Endothelial cell (in vitro differentiated cells): ENCODE results near the gene NRXN3. TPM values are rescaled to one million over a fixed set of nuclear protein-coding genes. Genes with fewer than 3 reads are reported as not detected.

Source experiments
- DNase-seq: peaks from one replicate; pipeline ENCODE4 v3.0.0; 2021; ENCODE audit warnings: low spot score
- H3K27ac Mint-ChIP-seq: one replicate; pipeline ENCODE4 v1.8.0; 2021; ENCODE audit warnings: mixed read lengths, inconsistent platforms; ENCODE audit not compliant: unreplicated experiment
- H3K27me3 Mint-ChIP-seq: one replicate; pipeline ENCODE4 v1.8.0; 2021; ENCODE audit warnings: mild to moderate bottlenecking, moderate library complexity, mixed read lengths, inconsistent platforms; ENCODE audit not compliant: unreplicated experiment
- H3K36me3 Mint-ChIP-seq: one replicate; pipeline ENCODE4 v1.8.0; 2021; ENCODE audit warnings: mild to moderate bottlenecking, low read depth, mixed read lengths, inconsistent platforms; ENCODE audit not compliant: unreplicated experiment
- H3K4me1 Mint-ChIP-seq: one replicate; pipeline ENCODE4 v1.8.0; 2021; ENCODE audit warnings: mild to moderate bottlenecking, mixed read lengths, inconsistent platforms; ENCODE audit not compliant: unreplicated experiment
- H3K4me3 Mint-ChIP-seq: one replicate; pipeline ENCODE4 v1.8.0; 2021; ENCODE audit warnings: mild to moderate bottlenecking, mixed read lengths, inconsistent platforms; ENCODE audit not compliant: unreplicated experiment
- H3K9me3 Mint-ChIP-seq: one replicate; pipeline ENCODE4 v1.8.0; 2021; ENCODE audit warnings: mixed read lengths, inconsistent platforms; ENCODE audit not compliant: unreplicated experiment
- CTCF ChIP-seq: fragments of 200-600 bp; sonication (generic); IDR thresholded peaks from one replicate; pipeline ENCODE4 v1.5.0; 2021; ENCODE audit warnings: antibody characterized with exemption; ENCODE audit not compliant: unreplicated experiment
- total RNA-seq: library from RNA; stranded (reverse); fragmentation: NEBNext Ultra II Directional; extraction: Animal tissue kit (Norgen Biotek cat#: 25700); gene quantifications from one replicate; pipeline ENCODE4 v1.2.1, GENCODE V29; 2021; ENCODE audit not compliant: unreplicated experiment

NRXN3 gene
- total RNA-seq, 1 donor from 2014 or later, result 2.3 TPM

- no peak for TF ChIP-seq CTCF
- no peaks in the 10 kb centered on the region for H3K27me3 Mint-ChIP-seq
- H3K4me3 Mint-ChIP-seq, result no peak overlapping the region
- no peaks in the 10 kb centered on the region for H3K9me3 Mint-ChIP-seq
- H3K4me1 Mint-ChIP-seq, result peaks cover 18% of the 10 kb centered on the region
- DNase-seq, result no peak
- H3K27ac Mint-ChIP-seq, result no peak overlapping the region
- H3K36me3 Mint-ChIP-seq, result no peaks in the 10 kb centered on the region
These were observed 1379.3 kb downstream of the NRXN3 start for GRCh38 chr14:79549515-79549914.

- no peak overlapping the region for H3K27ac Mint-ChIP-seq
- H3K9me3 Mint-ChIP-seq, result no peaks in the 10 kb centered on the region
- no peak for TF ChIP-seq CTCF
- H3K4me1 Mint-ChIP-seq, result peaks cover 18% of the 10 kb centered on the region
- no peak for DNase-seq
- no peak overlapping the region for H3K4me3 Mint-ChIP-seq
- no peaks in the 10 kb centered on the region for H3K27me3 Mint-ChIP-seq
- H3K36me3 Mint-ChIP-seq, result no peaks in the 10 kb centered on the region
These were observed 1381.3 kb downstream of the NRXN3 start for GRCh38 chr14:79551523-79551922.

- Mint-ChIP-seq H3K36me3 (no peaks in the 10 kb centered on the region), H3K4me3 (no peak overlapping the region), H3K9me3 (no peaks in the 10 kb centered on the region), H3K27me3 (no peaks in the 10 kb centered on the region), H3K27ac (no peak overlapping the region), H3K4me1 (peaks cover 18% of the 10 kb centered on the region)
- no peak for TF ChIP-seq CTCF
- DNase-seq, result no peak
These were observed 1382.6 kb downstream of the NRXN3 start for GRCh38 chr14:79552778-79553177.

- Mint-ChIP-seq H3K36me3 (no peaks in the 10 kb centered on the region), H3K27ac (no peak overlapping the region), H3K4me1 (peaks cover 18% of the 10 kb centered on the region), H3K27me3 (no peaks in the 10 kb centered on the region), H3K9me3 (no peaks in the 10 kb centered on the region), H3K4me3 (no peak overlapping the region)
- DNase-seq, result no peak
- no peak for TF ChIP-seq CTCF
These were observed 1384.6 kb downstream of the NRXN3 start for GRCh38 chr14:79554816-79555215.

GRCh38 chr14:79555429-79555828, 1385.3 kb downstream of the NRXN3 start:
- Mint-ChIP-seq H3K27ac (no peak overlapping the region), H3K4me3 (no peak overlapping the region), H3K27me3 (no peaks in the 10 kb centered on the region), H3K36me3 (no peaks in the 10 kb centered on the region), H3K9me3 (no peaks in the 10 kb centered on the region), H3K4me1 (peaks cover 18% of the 10 kb centered on the region)
- DNase-seq, result no peak
- no peak for TF ChIP-seq CTCF
